Posterior vena cava (tissue), 2 donors: Measurements from ENCODE around the gene NOS3. TPM values are rescaled to one million over a fixed set of nuclear protein-coding genes. Genes with fewer than 3 reads are reported as not detected.
"Not testable (repeated sequence)": the region's sequence is repeated elsewhere in the genome, so short reads cannot be mapped to it uniquely, and the experiment has no call there.

Source experiments
- DNase-seq: peaks from one replicate; pipeline ENCODE4 v3.0.0-alpha.2; 2020; ENCODE audit warnings: low spot score
- intact Hi-C, 2 donors: fragments of 100-400 bp; cut with DNase I; formaldehyde crosslinking; loops; one replicate each; pipeline versions ENCODE4 v1.14.1 to v1.14.2; 2022 to 2023
- total RNA-seq, 2 donors: library from RNA; stranded (reverse); fragmentation: NEBNext Ultra II Directional; extraction: Animal tissue kit (Norgen Biotek cat#: 25700); gene quantifications; one replicate each; pipeline ENCODE4 v1.2.1, GENCODE V29; 2021
- donor health status: DM: yes; HTN: yes; CAD: no.
- donor health status: DM: yes; HTN: yes; CAD: no.

The NOS3 gene
- total RNA-seq, 2 donors from 2014 or later = 27.9 to 71.8 TPM

DNA sequence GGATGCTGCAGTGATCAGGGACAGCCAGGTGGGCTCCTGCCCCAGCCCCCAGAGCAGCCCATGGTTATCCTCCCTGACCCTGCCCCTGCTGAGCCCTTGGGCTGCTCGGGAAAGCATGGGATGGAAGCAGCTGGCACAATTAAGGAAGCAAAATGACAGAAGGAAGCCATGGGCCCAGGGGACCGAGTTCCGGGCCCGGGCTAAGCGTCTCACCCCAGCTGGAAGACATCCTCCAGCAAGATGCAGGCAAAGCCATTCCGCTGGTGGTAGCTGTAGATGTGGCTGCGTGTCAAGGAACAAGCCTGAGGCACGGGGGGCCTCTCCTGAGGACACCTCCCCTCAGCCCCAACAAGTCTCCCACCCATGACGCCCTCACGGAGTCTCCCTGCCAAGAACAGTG, 32.4 kb downstream of the NOS3 start:
- intact Hi-C loops = no loop called here
- no peak for DNase-seq

GRCh38 chr7:151024435-151025056, 33.7 kb downstream of the NOS3 start, which contains the start of gene ATG9B:
Gene ATG9B (minus strand): TSS chr7:151024494. CDS start chr7:151024423, 71 bp downstream.
- intact Hi-C loops = no loop called here
- no peak for DNase-seq

- intact Hi-C loops = no loop called here
- no peak for DNase-seq
Measured at GRCh38 chr7:151025924-151026671, 35.3 kb downstream of the NOS3 start.

DNA sequence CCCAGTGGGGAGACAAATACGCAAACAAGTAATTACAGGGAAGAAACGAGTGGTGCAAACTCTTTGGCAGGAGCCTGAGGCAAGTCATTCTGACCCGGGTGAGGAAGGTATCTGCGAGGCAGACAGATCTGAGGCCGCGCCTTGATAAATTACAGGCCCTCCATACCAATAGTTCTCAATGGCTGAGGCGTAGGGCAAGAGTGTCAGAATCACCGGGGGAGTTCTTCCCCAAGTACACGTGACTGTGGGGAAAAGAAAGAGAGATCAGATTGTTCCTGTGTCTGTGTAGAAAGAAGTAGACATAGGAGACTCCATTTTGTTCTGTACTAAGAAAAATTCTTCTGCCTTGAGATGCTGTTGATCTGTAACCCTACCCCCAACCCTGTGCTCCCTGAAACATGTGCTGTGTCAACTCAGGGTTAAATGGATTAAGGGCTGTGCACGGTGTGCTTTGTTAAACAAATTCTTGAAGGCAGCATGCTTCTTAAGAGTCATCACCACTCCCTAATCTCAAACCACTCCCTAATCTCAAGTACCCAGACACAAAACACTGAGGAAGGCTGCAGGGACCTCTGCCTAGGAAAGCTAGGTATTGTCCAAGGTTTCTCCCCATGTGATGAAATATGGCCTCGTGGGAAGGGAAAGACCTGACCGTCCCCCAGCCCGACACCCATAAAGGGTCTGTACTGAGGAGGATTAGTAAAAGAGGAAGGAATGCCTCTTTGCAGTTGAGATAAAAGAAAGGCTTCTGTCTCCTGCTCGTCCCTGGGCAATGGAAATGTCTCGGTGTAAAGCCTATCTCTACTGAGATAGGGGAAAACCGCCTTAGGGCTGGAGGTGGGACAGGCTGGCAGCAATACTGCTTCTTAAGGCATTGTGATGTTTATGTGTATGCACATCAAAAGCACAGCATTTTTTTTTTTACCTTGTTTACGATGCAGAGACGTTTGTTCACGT, 36.2 kb downstream of the NOS3 start:
- intact Hi-C loops, DNase-seq: not testable (repeated sequence)

GRCh38 chr7:151027728-151028130, 36.9 kb downstream of the NOS3 start:
- DNase-seq, intact Hi-C loops: not testable (repeated sequence)

DNA sequence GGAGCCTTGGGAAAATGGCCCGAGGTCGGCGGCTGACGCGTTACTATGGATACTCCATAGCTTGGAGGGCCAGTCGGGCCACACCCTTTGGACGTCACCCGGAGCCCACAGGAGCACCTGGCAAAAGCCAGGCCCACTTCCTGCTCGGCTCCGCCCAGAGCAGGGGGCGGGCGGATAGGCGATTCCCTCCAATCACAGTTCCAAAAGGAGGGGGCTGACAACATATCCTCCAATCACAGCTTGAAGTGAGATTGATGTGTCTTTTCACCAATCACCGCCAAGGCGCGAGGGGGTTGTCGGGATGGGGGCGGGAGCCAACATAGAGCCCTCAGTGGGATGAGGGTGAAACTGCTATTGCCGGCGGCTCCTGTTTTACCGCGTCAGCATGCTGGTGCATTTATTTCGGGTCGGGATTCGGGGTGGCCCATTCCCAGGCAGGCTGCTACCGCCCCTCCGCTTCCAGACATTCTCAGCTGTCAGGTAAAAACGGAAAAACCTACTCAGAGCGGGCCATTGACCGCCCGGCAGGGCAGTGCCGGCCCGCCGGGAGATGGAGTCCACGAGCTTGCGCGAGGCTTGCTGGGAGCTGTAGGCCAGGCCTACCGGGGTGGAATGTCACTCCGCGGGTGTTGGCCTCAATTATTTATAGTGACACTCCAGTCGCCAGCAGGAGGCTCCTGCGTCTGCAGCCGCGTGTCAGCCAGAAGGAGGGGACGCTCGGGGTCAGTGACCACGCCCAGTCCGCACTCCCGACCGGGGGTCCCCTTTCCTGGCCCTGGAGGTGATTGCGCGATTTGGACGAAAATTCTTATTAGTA, 37.5 kb downstream of the NOS3 start, which contains the start of gene ABCB8:
Gene ABCB8, plus strand, starts transcription at position 320 of the 817 bp plus-strand sequence. Its CDS starts 66 bp downstream, at position 386.
- intact Hi-C loops = no loop called here
- DNase-seq = peak; percentile 99

GRCh38 chr7:151028948-151029501, 38.2 kb downstream of the NOS3 start:
- intact Hi-C loops = no loop called here
- DNase-seq = no peak

DNA sequence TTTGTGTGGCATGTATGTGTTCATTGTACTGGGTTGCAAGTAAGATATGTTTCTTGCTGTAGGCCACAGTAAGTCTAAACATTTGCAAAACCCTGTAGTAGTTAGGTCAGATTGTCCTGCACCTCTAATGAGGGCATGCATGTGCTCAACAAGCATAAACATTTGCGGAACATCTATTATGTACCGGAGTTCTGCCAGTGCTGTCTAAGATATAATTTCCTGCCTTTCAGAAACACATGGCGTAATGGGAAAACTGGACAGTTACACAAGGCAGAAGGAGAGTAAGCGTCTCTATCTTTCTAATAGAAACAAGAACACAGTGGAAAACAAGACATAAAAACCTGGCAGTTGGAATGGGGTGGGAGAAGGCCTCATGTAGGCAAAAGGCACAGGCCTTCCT, 40.2 kb downstream of the NOS3 start:
- intact Hi-C loops = no loop called here
- no peak for DNase-seq

GRCh38 chr7:151032936-151033863, 42.4 kb downstream of the NOS3 start:
- intact Hi-C loops = no loop called here
- no peak for DNase-seq

DNA sequence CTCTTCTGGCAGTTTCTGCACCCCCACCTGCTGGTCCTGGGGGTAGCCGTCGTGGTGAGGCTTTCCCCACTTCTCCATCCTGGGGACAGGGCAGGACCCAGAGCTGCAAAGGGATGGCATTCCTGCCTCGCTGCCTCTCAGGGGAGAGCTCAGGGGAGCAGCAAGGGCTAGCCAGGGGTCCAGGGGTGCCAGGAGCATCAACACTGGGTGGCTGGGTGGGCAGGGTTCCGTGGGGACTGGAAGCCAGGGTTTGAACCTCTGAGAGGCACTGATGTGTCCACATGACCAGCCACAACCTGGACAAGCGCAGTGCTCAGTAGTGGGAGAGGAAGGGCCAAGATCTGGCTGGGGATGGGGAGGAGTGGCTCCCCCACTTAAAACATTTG, 43.0 kb downstream of the NOS3 start:
- DNase-seq = no peak
- intact Hi-C loops = no loop called here

DNA sequence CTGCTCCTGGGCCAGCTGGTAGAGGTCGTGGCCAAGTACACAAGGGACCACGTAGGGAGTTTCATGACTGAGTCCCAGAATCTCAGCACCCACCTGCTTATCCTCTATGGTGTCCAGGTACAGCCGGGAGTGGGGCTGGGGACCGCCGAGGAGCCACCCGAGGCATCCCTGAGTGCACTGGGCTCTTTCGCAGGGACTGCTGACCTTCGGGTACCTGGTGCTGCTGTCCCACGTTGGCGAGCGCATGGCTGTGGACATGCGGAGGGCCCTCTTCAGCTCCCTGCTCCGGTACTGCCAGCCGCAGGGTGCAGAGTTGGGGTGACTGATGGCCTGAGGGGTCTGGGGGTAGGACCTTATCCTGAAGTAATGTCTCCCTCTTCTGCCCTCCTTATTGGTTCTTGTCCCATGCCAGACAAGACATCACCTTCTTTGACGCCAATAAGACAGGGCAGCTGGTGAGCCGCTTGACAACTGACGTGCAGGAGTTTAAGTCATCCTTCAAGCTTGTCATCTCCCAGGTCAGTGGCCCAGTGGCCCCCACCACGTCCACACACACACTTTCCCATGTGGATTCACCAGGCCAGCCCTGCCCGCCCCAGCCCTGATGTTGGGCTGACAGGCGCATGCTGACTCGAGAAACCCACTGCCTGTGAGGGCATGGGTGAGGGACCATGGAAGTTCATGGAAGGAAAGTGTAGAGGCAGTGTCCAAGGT, 43.7 kb downstream of the NOS3 start:
- no peak for DNase-seq
- intact Hi-C loops = loop anchor here in 1 of 2 donors (5.0 kb wide), 1 partner anchor 78 kb away; no protein-coding TSS in a partner anchor

DNA sequence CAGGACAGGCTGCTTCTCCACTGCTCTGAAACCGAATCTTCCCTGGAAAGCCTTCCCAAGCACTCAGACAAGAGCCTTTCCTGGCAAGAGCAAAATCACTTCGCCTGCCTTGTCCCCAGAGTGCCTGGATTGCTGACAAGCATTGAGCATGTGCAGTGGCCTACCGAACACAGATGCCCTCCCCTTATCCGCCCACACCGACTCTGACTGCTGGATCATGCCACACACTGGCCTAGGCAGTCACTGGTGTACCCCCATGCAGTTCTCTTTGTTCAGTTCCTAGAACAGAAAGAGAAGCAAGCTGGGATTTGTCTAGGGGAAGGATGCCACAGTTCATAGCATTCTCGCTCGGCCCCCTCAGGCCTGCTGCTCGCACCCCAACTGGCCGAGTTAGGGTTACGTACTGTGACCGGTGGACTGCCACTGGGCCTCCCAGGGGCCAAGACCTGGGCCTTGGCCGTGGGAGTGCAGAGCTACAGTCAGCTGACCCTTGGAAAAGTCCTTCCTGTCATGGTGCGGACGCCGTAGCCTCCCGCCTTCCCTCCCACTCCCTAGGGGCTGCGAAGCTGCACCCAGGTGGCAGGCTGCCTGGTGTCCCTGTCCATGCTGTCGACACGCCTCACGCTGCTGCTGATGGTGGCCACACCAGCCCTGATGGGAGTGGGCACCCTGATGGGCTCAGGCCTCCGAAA, 44.4 kb downstream of the NOS3 start:
- intact Hi-C loops = loop anchor here in 1 of 2 donors (5.0 kb wide), 1 partner anchor 77 kb away; no protein-coding TSS in a partner anchor
- no peak for DNase-seq

DNA sequence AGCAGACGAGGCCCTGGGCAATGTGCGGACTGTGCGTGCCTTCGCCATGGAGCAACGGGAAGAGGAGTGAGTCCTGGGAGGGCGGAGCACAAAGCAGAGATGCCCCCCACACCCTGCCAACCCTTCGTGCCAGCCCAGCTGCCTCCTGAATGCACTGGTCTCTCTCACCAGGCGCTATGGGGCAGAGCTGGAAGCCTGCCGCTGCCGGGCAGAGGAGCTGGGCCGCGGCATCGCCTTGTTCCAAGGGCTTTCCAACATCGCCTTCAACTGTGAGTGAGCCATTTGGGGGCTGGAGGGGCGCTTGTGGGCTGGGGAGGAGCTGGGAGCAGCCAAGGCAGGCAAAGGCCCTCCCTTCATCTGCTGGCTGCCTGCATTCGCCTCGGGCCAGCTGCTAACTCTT, 45.1 kb downstream of the NOS3 start:
- intact Hi-C loops = loop anchor here in 1 of 2 donors (5.0 kb wide), 1 partner anchor 76 kb away; no protein-coding TSS in a partner anchor
- DNase-seq = no peak

DNA sequence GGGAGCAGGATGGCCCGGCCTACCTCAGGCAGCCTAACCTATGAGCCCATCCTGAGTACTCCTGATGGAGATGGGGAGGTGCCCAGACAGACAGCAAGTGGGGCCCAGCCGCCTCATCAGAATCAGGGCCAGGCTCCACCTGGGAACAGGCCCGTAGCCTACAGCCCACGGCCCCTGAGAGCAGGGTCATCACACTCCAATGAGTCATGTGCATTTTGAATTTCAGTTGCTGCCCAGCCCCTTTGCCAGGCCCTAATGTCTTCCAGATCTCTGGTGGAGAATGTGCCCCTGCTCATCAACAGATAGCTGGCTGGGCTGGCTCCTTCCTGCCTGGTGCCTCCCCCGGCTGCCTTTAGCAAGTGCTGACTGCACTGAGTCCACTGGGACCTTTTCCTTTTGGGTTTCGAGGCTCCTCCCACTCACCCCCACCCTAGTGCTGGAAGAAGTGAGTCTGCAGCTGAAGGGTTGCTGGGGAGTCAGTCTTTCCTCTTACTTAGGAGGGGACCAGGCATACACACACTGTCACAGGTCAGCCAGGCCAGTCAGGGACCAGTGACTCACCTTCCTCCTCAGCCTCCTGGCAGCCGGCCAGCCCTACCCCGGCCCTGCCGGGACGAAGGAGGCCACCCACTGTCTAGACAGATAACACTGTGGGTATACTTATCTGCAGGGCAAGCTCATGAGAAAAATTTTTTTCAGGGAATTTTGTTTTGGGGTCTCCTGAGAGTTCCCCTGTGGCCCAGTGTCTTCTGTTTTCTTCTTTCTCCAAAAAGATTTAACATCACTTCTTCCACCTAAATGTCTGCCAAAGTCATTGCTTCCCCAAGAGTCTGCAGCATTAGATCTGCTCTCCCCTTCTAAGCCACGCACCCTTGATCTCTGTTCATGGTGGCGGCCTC, 48.4 kb downstream of the NOS3 start:
- intact Hi-C loops = loop anchor here in 1 of 2 donors (5.0 kb wide), 1 partner anchor 73 kb away; no protein-coding TSS in a partner anchor
- DNase-seq = peak; percentile 96
